Uterus (tissue), 2 donors: ENCODE measurements around the gene PDE6A.

Experiments used
- POLR2A ChIP-seq, 2 donors: fragments of 450-650 bp; IDR thresholded peaks; one replicate each; pipeline ENCODE4 v1.6.1; 2016; ENCODE audit warnings: antibody characterized with exemption in 2 of 2, mild to moderate bottlenecking in 1 of 2, moderate library complexity in 1 of 2
- TF ChIP-seq, protein P1 (sequence below), 4 experiments: fragments of 200-600 bp in 2 of 4; fragments of 450-650 bp in 2 of 4; sonication (generic) in 2 of 4; IDR thresholded peaks; one replicate each; pipeline ENCODE4 v1.5.1; 2016 to 2019; ENCODE audit warnings: antibody characterized with exemption in 4 of 4, mild to moderate bottlenecking in 2 of 4, moderate library complexity in 1 of 4

DNA sequence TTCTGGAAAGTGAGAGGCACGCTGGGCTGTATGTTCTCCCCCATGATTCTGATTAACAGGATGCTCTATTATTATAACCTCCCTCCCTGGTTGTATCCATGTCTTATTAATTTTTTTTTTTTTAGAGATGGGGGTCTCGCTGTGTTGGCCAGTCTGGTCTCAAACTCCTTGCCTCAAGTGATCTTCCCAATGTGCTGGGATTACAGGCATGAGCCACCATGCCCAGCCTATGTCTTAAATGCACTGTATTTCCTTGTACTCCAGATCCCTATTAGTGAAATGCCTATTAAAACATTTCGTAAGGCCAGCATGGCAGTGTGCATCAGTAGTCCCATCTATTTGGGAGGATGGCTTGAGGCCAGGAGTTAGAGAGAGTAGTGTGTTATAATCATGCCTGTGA is 48.9 kb upstream of the PDE6A start:
- TF ChIP-seq, protein P1, sequence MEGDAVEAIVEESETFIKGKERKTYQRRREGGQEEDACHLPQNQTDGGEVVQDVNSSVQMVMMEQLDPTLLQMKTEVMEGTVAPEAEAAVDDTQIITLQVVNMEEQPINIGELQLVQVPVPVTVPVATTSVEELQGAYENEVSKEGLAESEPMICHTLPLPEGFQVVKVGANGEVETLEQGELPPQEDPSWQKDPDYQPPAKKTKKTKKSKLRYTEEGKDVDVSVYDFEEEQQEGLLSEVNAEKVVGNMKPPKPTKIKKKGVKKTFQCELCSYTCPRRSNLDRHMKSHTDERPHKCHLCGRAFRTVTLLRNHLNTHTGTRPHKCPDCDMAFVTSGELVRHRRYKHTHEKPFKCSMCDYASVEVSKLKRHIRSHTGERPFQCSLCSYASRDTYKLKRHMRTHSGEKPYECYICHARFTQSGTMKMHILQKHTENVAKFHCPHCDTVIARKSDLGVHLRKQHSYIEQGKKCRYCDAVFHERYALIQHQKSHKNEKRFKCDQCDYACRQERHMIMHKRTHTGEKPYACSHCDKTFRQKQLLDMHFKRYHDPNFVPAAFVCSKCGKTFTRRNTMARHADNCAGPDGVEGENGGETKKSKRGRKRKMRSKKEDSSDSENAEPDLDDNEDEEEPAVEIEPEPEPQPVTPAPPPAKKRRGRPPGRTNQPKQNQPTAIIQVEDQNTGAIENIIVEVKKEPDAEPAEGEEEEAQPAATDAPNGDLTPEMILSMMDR (IDR thresholded peaks at IDR 0.05): no peak
- no peak for TF ChIP-seq POLR2A (IDR thresholded peaks at IDR 0.05)
